ENCODE data around the gene NDUFB4. TPM values are rescaled to one million over a fixed set of nuclear protein-coding genes. Genes with fewer than 3 reads are reported as not detected.
"Not testable (repeated sequence)": the region's sequence is repeated elsewhere in the genome, so short reads cannot be mapped to it uniquely, and the experiment has no call there.

NDUFB4 gene
- polyA plus RNA-seq, 1 donor from 2014 or later, result 154 TPM

DNA sequence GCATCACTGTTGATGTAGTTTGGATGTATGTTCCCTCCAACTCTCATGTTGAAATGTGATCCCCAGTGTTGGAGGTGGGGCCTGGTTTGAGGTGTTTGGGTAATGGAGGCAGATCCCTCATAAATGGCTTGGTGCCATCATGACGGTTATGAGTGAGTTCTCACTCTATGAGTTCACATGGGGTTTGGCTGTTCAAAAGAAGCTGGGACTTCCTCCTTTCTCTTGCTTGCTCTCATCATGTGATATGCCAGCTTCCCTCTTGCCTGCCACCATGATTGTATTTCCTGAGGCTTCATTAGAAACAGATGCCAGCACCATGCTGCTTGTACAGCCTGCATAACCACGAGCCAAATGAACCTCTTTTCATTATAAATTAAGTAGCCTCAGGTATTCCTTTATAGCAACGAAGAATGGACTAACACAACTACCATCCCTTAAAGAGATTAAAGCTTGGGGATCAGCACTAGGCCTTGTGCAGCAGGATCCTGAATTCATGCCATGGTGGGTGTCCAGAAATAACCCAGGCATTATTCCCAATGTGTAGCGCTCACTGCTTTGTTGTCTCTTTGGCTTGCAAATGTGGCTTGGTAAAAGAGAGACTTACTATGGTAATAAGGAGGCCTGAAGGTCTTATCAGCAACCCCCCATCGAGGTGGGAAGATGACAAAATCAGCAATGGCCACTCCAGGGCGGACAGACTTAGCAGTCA, 41.9 kb downstream of the NDUFB4 start:
- Histone ChIP-seq H3K4me2 (ENCODE audit: low read length) (no peak overlapping the region), H3K9me2 (ENCODE audit: insufficient read depth, low read length) (no peaks in the 10 kb centered on the region), H3K36me3 (ENCODE audit: insufficient read depth, low read length) (no peaks in the 10 kb centered on the region), H3F3A (ENCODE audit: insufficient read depth, low read length, poor library complexity, severe bottlenecking) (no peaks in the 10 kb centered on the region), H3K4me3 (ENCODE audit: low read length) (no peak overlapping the region), H3K79me2 (replicated peaks; ENCODE audit: insufficient read depth, low read length) (no peaks in the 10 kb centered on the region), H4K20me1 (ENCODE audit: insufficient read depth) (no peaks in the 10 kb centered on the region), H3K27me3 (ENCODE audit: insufficient read depth, low read depth, low read length) (no peaks in the 10 kb centered on the region), H3K9me3 (ENCODE audit: low read length) (no peaks in the 10 kb centered on the region), H3K9ac (ENCODE audit: low read length) (no peak overlapping the region), H2AFZ (ENCODE audit: low read depth, low read length) (no peak overlapping the region), H3K27ac (ENCODE audit: low read length) (no peak overlapping the region)
- TF ChIP-seq POLR2AphosphoS5 (IDR thresholded peaks at IDR 0.05), result no peak
- TF ChIP-seq TAF1 (IDR thresholded peaks at IDR 0.05; ENCODE audit: low read depth), result no peak
- TF ChIP-seq, protein P1, sequence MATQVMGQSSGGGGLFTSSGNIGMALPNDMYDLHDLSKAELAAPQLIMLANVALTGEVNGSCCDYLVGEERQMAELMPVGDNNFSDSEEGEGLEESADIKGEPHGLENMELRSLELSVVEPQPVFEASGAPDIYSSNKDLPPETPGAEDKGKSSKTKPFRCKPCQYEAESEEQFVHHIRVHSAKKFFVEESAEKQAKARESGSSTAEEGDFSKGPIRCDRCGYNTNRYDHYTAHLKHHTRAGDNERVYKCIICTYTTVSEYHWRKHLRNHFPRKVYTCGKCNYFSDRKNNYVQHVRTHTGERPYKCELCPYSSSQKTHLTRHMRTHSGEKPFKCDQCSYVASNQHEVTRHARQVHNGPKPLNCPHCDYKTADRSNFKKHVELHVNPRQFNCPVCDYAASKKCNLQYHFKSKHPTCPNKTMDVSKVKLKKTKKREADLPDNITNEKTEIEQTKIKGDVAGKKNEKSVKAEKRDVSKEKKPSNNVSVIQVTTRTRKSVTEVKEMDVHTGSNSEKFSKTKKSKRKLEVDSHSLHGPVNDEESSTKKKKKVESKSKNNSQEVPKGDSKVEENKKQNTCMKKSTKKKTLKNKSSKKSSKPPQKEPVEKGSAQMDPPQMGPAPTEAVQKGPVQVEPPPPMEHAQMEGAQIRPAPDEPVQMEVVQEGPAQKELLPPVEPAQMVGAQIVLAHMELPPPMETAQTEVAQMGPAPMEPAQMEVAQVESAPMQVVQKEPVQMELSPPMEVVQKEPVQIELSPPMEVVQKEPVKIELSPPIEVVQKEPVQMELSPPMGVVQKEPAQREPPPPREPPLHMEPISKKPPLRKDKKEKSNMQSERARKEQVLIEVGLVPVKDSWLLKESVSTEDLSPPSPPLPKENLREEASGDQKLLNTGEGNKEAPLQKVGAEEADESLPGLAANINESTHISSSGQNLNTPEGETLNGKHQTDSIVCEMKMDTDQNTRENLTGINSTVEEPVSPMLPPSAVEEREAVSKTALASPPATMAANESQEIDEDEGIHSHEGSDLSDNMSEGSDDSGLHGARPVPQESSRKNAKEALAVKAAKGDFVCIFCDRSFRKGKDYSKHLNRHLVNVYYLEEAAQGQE (IDR thresholded peaks at IDR 0.05; ENCODE audit: borderline replicate concordance), result no peak
- TF ChIP-seq EP300 (conservative IDR thresholded peaks at IDR 0.05; ENCODE audit: poor library complexity, severe bottlenecking), result no peak
- no peak for TF ChIP-seq EZH2 (IDR thresholded peaks at IDR 0.05; ENCODE audit: borderline replicate concordance, insufficient read depth, low read length, poor library complexity, severe bottlenecking)
- no peak for TF ChIP-seq MXI1 (conservative IDR thresholded peaks at IDR 0.05; ENCODE audit: poor library complexity, severe bottlenecking)
- TF ChIP-seq SMC3 (conservative IDR thresholded peaks at IDR 0.05; ENCODE audit: poor library complexity), result no peak
- TF ChIP-seq RAD21 (conservative IDR thresholded peaks at IDR 0.05), result no peak
- TF ChIP-seq, protein P2, sequence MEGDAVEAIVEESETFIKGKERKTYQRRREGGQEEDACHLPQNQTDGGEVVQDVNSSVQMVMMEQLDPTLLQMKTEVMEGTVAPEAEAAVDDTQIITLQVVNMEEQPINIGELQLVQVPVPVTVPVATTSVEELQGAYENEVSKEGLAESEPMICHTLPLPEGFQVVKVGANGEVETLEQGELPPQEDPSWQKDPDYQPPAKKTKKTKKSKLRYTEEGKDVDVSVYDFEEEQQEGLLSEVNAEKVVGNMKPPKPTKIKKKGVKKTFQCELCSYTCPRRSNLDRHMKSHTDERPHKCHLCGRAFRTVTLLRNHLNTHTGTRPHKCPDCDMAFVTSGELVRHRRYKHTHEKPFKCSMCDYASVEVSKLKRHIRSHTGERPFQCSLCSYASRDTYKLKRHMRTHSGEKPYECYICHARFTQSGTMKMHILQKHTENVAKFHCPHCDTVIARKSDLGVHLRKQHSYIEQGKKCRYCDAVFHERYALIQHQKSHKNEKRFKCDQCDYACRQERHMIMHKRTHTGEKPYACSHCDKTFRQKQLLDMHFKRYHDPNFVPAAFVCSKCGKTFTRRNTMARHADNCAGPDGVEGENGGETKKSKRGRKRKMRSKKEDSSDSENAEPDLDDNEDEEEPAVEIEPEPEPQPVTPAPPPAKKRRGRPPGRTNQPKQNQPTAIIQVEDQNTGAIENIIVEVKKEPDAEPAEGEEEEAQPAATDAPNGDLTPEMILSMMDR (IDR thresholded peaks at IDR 0.05; ENCODE audit: poor library complexity, severe bottlenecking), result no peak

DNA sequence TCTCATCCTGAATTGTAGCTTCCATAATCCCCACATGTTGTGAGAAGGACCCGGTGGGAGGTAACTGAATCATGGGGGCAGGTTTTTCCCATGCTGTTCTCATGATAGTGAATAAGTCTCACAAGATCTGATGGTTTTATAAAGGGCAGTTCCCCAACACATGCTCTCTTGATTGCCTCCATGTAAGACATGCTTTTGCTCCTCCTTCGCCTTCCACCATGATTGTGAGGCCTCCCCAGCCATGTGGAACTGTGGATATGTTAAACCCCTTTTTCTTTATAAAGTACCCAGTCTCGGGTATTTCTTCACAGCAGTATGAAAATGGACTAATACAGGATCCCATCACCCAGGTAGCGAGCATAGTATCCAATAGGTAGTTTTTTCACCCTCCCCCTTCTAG, 42.7 kb downstream of the NDUFB4 start:
- not testable (repeated sequence) for H3F3A ChIP-seq (ENCODE audit: insufficient read depth, low read length, poor library complexity, severe bottlenecking); H3K4me2 ChIP-seq (ENCODE audit: low read length); H3K27ac ChIP-seq (ENCODE audit: low read length)

More for the DNA sequence above, 42.7 kb downstream of the NDUFB4 start:
- H3K9me2 ChIP-seq (ENCODE audit: insufficient read depth, low read length); H3K36me3 ChIP-seq (ENCODE audit: insufficient read depth, low read length); H3K4me3 ChIP-seq (ENCODE audit: low read length); H3K27me3 ChIP-seq (ENCODE audit: insufficient read depth, low read depth, low read length); H3K9ac ChIP-seq (ENCODE audit: low read length); H3K9me3 ChIP-seq (ENCODE audit: low read length); H3K79me2 ChIP-seq (replicated peaks; ENCODE audit: insufficient read depth, low read length); H4K20me1 ChIP-seq (ENCODE audit: insufficient read depth); H2AFZ ChIP-seq (ENCODE audit: low read depth, low read length): not testable (repeated sequence)
